H1 (cell line): ENCODE measurements around the gene EDA. TPM values are rescaled to one million over a fixed set of nuclear protein-coding genes. Genes with fewer than 3 reads are reported as not detected.

ENCODE experiments used
- BCL11A ChIP-seq, 2 experiments: IDR thresholded peaks; one replicate each; pipeline ENCODE4 v1.6.1; 2011; ENCODE audit warnings: low read depth in 2 of 2, low read length in 2 of 2, mild to moderate bottlenecking in 2 of 2
- BRCA1 ChIP-seq: IDR thresholded peaks from 2 replicates; pipeline ENCODE4 v1.6.1; 2012; ENCODE audit warnings: low read depth, low read length, improper control_type of control experiment
- CHD2 ChIP-seq: IDR thresholded peaks from 2 replicates; pipeline ENCODE4 v1.6.1; 2012; ENCODE audit warnings: low read length, improper control_type of control experiment
- CREB1 ChIP-seq: IDR thresholded peaks from 2 replicates; pipeline ENCODE4 v1.6.1; 2012; ENCODE audit warnings: inconsistent platforms
- EP300 ChIP-seq, 2 experiments: IDR thresholded peaks; 1 replicate in 1 of 2; 2 replicates in 1 of 2; pipeline ENCODE4 v1.6.1; 2011 to 2012; ENCODE audit warnings: low read depth in 2 of 2, low read length in 2 of 2, mild to moderate bottlenecking in 2 of 2, borderline replicate concordance in 1 of 2, inconsistent platforms in 1 of 2, moderate library complexity in 1 of 2
- KDM4A ChIP-seq: IDR thresholded peaks from one replicate; pipeline ENCODE4 v1.7.1; 2012; ENCODE audit warnings: low read depth, mild to moderate bottlenecking, moderate library complexity, low read length, inconsistent platforms; ENCODE audit not compliant: severe bottlenecking
- NRF1 ChIP-seq: IDR thresholded peaks from 2 replicates; pipeline ENCODE4 v1.6.1; 2011; ENCODE audit warnings: mild to moderate bottlenecking, low read depth, low read length, improper control_type of control experiment
- RXRA ChIP-seq: IDR thresholded peaks from 2 replicates; pipeline ENCODE4 v1.6.1; 2011; ENCODE audit warnings: low read depth, mild to moderate bottlenecking, low read length, moderate library complexity; ENCODE audit not compliant: insufficient read depth
- SIRT6 ChIP-seq: IDR thresholded peaks from one replicate; pipeline ENCODE4 v1.7.1; 2012; ENCODE audit warnings: low read length, inconsistent platforms
- SUZ12 ChIP-seq: fragments of 200-600 bp; sonication (generic); IDR thresholded peaks from 2 replicates; pipeline ENCODE4 v1.6.1; 2012; ENCODE audit warnings: mild to moderate bottlenecking, inconsistent platforms, low read length, moderate library complexity, mixed read lengths
- polyA plus RNA-seq, 7 experiments: library from polyadenylated mRNA; depleted of rRNA in 3 of 7; stranded (reverse) in 5 of 7; unstranded in 2 of 7; fragments of >200 nt in 5 of 7; fragments of 200-250 nt in 2 of 7; gene quantifications; 1 replicate in 5 of 7; 2 replicates in 1 of 7; 4 replicates in 1 of 7; pipeline versions ENCODE4 v1.2.1 to v1.2.3, GENCODE V29; 2011 to 2013; ENCODE audit warnings: missing spikeins in 2 of 7, mixed read lengths in 2 of 7
- total RNA-seq: library from RNA; stranded (reverse); fragmentation: NEBNext Ultra II Directional; extraction: Animal tissue kit (Norgen Biotek cat#: 25700); gene quantifications from 2 replicates; pipeline ENCODE4 v1.2.1, GENCODE V29; 2021
- TF ChIP-seq, protein P1 (sequence below): fragments of 300-600 bp; sonication (generic); IDR thresholded peaks from 2 replicates; pipeline ENCODE4 v1.7.1; 2012; ENCODE audit warnings: low read length, moderate library complexity, mild to moderate bottlenecking, inconsistent platforms; ENCODE audit not compliant: insufficient replicate concordance
- TF ChIP-seq, protein P2 (sequence below): IDR thresholded peaks from 2 replicates; pipeline ENCODE4 v1.6.1; 2012; ENCODE audit warnings: inconsistent platforms

The EDA gene
- total and polyA plus RNA-seq, 2 of the 8 experiments (the other 6 are each of a cell fraction or from before 2014, with no cell fraction given) = 7.5 to 10.5 TPM

- TF ChIP-seq, protein P1, sequence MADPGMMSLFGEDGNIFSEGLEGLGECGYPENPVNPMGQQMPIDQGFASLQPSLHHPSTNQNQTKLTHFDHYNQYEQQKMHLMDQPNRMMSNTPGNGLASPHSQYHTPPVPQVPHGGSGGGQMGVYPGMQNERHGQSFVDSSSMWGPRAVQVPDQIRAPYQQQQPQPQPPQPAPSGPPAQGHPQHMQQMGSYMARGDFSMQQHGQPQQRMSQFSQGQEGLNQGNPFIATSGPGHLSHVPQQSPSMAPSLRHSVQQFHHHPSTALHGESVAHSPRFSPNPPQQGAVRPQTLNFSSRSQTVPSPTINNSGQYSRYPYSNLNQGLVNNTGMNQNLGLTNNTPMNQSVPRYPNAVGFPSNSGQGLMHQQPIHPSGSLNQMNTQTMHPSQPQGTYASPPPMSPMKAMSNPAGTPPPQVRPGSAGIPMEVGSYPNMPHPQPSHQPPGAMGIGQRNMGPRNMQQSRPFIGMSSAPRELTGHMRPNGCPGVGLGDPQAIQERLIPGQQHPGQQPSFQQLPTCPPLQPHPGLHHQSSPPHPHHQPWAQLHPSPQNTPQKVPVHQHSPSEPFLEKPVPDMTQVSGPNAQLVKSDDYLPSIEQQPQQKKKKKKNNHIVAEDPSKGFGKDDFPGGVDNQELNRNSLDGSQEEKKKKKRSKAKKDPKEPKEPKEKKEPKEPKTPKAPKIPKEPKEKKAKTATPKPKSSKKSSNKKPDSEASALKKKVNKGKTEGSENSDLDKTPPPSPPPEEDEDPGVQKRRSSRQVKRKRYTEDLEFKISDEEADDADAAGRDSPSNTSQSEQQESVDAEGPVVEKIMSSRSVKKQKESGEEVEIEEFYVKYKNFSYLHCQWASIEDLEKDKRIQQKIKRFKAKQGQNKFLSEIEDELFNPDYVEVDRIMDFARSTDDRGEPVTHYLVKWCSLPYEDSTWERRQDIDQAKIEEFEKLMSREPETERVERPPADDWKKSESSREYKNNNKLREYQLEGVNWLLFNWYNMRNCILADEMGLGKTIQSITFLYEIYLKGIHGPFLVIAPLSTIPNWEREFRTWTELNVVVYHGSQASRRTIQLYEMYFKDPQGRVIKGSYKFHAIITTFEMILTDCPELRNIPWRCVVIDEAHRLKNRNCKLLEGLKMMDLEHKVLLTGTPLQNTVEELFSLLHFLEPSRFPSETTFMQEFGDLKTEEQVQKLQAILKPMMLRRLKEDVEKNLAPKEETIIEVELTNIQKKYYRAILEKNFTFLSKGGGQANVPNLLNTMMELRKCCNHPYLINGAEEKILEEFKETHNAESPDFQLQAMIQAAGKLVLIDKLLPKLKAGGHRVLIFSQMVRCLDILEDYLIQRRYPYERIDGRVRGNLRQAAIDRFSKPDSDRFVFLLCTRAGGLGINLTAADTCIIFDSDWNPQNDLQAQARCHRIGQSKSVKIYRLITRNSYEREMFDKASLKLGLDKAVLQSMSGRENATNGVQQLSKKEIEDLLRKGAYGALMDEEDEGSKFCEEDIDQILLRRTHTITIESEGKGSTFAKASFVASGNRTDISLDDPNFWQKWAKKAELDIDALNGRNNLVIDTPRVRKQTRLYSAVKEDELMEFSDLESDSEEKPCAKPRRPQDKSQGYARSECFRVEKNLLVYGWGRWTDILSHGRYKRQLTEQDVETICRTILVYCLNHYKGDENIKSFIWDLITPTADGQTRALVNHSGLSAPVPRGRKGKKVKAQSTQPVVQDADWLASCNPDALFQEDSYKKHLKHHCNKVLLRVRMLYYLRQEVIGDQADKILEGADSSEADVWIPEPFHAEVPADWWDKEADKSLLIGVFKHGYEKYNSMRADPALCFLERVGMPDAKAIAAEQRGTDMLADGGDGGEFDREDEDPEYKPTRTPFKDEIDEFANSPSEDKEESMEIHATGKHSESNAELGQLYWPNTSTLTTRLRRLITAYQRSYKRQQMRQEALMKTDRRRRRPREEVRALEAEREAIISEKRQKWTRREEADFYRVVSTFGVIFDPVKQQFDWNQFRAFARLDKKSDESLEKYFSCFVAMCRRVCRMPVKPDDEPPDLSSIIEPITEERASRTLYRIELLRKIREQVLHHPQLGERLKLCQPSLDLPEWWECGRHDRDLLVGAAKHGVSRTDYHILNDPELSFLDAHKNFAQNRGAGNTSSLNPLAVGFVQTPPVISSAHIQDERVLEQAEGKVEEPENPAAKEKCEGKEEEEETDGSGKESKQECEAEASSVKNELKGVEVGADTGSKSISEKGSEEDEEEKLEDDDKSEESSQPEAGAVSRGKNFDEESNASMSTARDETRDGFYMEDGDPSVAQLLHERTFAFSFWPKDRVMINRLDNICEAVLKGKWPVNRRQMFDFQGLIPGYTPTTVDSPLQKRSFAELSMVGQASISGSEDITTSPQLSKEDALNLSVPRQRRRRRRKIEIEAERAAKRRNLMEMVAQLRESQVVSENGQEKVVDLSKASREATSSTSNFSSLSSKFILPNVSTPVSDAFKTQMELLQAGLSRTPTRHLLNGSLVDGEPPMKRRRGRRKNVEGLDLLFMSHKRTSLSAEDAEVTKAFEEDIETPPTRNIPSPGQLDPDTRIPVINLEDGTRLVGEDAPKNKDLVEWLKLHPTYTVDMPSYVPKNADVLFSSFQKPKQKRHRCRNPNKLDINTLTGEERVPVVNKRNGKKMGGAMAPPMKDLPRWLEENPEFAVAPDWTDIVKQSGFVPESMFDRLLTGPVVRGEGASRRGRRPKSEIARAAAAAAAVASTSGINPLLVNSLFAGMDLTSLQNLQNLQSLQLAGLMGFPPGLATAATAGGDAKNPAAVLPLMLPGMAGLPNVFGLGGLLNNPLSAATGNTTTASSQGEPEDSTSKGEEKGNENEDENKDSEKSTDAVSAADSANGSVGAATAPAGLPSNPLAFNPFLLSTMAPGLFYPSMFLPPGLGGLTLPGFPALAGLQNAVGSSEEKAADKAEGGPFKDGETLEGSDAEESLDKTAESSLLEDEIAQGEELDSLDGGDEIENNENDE = no peak
- TF ChIP-seq BRCA1 (no peak), KDM4A (no peak), CHD2 (no peak), SUZ12 (no peak), BCL11A (IDR thresholded peaks at IDR 0.05; ENCODE audit: low read depth in 2 of 2, low read length in 2 of 2) (no peak), SIRT6 (no peak), EP300 (IDR thresholded peaks at IDR 0.05; ENCODE audit: borderline replicate concordance in 1 of 2, low read depth in 2 of 2, low read length in 2 of 2) (no peak), CREB1 (no peak), NRF1 (no peak), RXRA (no peak)
- TF ChIP-seq, protein P2, sequence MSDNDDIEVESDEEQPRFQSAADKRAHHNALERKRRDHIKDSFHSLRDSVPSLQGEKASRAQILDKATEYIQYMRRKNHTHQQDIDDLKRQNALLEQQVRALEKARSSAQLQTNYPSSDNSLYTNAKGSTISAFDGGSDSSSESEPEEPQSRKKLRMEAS = no peak
Observed at GRCh38 chrX:70062961-70063550, 447.1 kb downstream of the EDA start (continued).
